GM12801 (cell line): ENCODE data around the gene DDX51.

Source experiments
- TF ChIP-seq, protein P1 (sequence below): IDR thresholded peaks from one replicate; pipeline ENCODE4 v1.5.1; 2011; ENCODE audit warnings: control low read depth; ENCODE audit not compliant: insufficient read length; ENCODE audit errors: extremely low read depth

DDX51 gene

DNA sequence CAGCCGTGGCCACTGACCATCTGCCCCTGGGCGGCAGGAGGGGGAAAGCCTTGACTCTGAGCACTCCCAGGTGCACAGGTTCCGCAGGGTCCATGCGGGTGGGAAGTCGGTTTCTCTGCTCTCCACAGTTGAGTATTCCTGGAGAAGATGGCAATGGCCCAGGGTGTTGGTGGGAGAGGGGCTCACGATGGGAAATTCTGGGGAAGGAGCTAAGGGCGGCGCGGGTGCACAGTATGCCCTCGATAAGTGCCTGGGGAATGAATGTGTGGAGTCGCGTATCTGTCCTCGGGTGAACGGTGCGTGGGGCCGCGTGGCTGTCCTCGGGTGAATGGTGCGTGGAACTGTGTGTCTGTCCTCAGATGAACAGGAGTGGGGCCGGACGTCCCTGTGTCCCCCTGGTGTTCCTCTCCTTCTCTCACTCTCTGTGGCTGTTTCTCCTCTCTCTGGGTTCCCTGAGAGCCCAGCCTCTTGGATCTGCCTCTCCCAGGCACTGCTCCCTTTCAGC is 38.1 kb upstream of the DDX51 start:
- TF ChIP-seq, protein P1, sequence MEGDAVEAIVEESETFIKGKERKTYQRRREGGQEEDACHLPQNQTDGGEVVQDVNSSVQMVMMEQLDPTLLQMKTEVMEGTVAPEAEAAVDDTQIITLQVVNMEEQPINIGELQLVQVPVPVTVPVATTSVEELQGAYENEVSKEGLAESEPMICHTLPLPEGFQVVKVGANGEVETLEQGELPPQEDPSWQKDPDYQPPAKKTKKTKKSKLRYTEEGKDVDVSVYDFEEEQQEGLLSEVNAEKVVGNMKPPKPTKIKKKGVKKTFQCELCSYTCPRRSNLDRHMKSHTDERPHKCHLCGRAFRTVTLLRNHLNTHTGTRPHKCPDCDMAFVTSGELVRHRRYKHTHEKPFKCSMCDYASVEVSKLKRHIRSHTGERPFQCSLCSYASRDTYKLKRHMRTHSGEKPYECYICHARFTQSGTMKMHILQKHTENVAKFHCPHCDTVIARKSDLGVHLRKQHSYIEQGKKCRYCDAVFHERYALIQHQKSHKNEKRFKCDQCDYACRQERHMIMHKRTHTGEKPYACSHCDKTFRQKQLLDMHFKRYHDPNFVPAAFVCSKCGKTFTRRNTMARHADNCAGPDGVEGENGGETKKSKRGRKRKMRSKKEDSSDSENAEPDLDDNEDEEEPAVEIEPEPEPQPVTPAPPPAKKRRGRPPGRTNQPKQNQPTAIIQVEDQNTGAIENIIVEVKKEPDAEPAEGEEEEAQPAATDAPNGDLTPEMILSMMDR: no peak

DNA sequence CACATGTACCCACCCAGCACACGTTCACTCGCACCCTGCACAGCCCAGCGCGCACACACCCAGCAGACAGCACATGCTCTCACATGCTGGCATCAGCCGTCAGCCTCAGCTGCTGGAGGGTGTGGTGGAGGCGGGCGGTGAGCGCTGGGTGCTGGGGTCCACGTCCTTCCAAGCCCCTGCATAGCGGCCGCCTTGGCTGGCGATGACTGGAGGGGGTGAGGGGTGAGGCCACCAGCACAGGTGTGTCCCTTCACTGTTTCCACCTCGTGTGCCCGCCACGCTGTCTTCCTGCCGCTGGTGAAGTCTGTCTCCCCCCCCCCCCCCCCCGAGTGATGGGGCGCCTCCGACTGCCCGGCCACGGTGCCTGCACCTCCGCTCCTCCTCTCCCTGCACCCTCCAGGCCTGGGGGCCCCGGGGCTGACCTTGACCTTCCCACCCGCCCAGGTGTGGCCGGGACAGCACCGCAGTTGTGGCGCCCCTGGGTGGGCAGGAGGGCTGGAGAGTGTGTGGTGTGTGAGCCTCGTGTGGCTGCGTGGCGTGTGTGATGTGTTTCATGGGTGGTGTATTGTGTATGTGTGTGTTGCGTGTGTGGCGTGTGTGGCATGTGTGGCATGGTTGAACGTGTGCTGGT is 37.6 kb upstream of the DDX51 start:
- TF ChIP-seq, protein P1: no peak

DNA sequence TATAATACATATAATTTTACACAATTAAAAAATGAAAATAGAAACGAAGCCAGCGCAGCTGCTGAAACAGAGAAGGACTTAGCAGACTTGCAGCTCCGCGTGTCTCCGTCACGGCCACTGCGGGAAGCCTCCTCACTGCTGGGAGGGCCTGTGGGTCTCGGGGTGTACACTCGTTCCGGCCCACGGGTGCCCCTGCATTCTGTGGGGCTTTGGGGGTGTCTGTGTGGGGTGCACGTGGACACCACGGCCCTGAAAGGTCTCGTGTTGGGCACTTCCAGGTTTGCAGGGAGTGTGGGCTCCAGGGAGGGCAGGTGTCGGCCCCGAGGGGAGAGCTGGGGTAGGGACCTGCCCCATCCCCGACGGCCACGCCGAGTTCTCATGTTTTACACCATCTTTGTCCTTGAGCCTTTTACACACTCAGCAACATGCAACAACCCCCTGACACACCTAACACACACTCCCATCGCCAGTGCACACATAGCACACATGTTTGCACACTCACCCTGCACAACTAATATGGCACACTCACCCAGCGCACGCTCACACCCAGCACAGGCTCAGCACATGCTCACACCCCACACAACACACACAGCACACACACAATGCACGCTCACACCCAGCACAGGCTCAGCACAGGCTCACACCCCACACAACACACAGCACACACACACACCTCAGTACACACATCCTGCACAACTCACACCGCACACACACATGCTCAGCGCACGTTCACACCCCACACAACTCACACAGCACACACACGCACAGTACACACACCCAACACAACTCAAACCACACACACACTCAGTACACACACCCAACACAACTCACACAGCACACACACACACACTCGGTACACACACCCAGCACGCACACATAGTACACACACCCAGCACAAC is 36.8 kb upstream of the DDX51 start:
- TF ChIP-seq, protein P1: no peak

GRCh38 chr12:132179431-132180362 is 35.6 kb upstream of the DDX51 start:
- TF ChIP-seq, protein P1: no peak

GRCh38 chr12:132178801-132179401 is 34.8 kb upstream of the DDX51 start:
- TF ChIP-seq, protein P1: no peak

DNA sequence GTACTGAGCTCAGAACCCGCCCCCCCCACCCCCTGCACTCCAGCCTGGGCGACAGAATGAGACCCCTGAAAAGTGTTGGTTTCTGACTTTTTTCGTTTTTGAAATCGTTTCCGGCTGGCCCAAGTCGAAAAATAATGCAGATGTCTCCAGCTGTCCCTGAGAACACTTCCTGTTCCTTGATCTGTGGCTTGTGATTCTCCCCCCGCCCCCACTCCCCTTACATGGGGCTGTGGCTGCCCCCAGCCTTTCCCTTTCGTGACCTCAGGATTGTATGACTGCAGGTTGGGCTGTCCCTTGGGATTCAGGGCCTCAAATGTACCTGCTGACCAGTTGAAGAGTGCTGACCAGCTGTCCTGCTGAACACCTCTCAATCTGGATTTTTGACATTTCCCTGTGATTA is 34.2 kb upstream of the DDX51 start:
- TF ChIP-seq, protein P1: no peak
